NCI-H187 (cell line): ENCODE measurements around the gene KRT17.
"Not testable (repeated sequence)": the region's sequence is repeated elsewhere in the genome, so short reads cannot be mapped to it uniquely, and the experiment has no call there.

ENCODE experiments used
- DNase-seq, 2 experiments: peaks; one replicate each; lab custom pipeline; 2025; lab: John Stamatoyannopoulos, UW

KRT17 gene

DNA sequence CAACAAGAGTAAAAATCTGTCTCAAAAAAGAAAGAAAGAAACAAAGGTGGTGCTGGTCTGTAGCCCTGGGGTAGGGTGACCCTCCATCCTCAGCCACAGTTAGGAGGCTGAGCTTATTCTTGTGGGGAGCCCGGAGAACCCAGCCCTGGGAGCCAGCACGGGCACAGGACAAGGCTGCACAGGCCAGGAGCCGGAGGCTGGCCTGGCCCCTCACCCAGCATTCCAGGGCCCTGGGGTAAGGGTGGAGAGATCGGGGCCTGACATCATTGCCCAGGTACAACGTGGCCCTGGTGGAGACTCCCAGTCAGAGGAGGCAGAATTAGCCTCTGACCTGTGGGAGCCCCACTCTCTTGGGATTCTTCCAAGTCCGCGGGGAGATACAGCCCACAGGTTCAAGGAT, 10.3 kb upstream of the KRT17 start:
- DNase-seq: no peak

DNA sequence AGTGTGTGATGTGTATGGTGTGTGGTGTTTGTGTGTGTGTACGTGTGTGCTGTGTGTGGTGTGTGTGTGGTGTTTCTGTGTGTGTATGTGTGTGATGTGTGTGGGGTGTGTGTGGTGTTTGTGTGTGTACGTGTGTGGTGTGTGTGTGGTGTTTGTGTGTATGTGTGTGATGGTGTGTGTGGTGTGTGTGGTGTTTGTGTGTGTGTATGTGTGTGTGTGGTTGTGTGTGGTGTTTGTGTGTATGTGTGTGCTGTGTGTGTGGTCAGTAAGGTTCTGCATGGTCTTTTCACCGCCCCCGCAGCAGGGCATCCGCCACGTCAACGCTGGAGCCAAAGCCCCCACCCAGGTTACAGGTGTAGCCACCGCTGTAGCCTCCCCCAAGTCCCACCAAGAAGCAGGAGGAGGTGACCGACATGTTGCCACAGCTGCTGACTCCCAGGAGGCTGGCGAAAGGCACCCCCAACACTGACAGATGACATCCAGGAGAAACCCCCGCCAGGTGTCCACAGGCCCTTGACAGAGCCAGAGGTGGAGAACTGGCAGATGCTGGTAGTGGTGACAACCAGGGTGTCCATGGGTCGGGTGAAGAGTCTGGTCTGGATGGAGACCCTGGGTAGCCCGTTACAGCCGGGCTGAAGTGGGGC, 9.3 kb upstream of the KRT17 start:
- no peak for DNase-seq

DNA sequence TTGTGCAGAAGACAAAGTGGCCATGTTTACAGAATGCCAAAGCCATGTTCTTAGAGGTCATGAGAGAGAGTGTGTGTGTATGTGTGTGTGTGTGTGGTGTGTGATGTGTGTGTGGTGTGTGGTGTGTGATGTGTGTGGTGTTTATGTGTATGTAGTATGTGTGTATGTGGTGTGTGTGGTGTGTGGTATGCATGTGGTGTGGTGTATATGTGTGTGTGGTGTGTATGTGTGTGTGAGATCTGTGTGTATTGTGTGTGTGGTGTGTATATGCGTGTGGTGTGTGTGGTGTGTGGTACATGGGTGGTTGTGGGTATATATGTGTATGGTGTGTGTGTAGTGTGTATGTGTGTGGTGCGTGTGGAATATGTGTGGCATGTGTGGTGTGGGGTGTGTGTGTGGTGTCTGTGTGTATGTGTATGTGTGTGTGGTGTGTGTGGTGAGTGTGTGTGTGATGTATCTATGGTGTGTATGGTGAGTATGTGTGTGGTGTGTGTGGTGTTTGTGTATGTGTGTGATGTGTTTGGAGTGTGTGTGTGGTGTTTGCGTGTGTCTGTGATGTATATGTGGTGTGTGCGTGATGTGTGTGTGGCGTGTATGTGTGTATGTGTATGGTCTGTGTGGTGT, 8.2 kb upstream of the KRT17 start:
- DNase-seq: no peak

DNA sequence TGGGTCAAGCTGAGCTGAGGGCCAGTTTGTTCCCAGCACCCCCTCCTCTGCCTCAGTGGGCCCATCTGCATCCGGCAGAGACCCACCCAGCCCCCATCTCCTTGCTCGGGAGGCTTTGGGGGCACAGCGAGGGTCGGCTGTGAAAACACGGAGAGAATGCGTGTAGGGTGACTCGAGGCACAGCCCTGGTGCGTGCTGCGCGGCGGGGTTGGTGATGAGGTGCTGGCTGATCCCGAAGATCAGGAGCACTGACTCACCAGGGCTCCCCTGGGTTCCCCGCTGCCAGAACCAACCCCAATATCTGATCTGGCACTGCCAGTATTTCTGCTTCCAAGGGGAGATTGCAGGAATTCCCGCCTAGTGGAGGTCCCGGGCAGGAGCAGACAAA, 7.5 kb upstream of the KRT17 start:
- no peak for DNase-seq

DNA sequence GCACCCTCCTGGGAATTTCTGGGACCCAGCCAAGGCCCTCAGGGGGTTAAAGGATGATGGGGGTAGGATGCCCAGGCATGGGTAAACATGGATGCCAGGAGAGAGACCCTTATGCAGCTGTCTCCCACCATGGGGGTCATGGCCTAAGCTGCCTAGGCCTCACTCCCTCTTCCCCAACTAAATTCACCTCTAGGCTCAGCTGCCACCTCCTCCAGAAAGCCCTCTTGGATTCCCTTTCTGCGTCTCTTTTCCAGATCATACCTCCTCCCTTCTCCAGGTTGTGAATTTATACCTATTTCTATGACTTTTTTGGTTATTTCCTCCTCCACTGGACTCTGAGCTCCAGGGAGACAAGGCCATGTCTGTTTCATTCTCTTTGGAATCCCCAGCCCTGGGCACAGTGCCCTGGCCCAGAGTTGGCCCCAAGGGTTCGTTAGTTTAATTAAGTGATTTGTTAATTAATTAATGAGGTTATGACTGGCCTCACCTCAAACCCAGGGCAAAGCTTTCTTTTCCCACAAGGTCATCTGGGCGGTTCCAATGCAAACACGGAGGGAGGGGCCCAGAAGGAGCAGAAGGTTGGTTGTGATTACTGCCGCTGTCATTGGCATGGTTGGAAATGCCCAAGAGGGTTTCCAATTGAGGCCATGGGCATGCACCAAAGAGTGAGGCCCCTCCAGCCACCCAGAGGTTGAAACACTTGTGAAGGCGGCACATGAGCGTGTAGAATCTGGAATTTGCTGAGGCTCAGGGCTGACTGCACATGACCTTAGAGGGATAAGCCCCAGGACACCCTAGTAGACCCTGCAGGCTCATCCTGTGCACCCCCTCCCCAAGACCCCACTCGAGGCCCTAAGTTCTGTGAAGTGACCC, 6.9 kb upstream of the KRT17 start:
- DNase-seq: no peak

DNA sequence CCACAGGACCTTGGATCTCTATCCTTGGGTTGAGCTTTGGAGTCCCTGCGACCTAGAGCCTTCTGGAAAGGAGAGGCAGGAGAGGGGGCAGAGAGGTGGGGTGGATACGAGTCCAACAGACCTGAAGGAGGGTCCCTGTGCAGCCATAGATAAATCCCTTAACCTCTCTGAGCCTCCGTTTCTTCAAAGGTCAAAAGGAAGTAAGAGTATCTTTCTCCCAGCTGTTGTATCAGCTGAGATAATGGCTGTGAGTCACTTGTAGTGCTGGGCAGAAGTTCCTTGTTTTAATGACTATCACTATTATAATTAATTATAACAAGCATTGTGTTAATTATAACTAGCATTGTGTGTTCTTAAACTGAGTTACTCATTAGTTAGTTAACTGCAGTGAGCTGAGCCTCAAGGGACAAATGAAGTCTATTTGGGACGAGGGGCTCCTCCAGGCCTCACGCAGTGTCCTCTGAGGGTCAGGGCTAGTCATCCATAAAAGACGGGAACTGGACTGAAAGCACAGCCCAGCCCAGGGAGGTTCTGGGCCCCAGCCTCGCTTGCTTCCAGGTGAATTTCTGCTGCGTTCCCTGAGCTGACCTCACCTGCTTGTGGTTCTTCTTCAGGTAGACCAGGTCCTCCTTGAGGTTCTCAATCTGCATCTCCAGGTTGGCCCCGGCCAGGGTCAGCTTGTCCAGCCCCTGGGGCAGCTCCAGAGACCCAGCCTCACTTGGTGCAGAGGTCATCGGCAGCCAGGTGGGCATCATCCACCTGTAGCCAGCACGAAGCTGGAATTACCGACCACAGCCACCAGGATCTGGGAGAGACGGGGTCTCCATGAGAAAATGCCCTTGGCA, 5.7 kb upstream of the KRT17 start:
- no peak for DNase-seq

DNA sequence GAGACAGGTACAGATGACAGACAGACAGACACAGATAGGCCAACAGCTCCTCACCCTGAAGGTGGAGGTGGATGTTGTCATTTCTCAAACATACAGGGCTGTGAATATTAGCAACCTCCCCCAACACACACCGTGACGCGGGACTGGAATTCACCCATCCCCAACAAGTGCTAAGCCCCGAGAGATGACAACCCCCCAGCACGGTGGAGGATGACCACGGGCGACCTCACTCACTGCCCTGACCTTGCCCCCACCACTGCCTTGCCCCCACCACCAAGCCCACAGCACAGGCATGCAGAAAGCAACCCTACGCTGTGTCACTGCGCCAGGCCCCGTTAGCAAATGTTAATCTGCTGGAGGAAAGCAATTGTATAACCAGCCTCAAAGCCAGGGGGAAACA, 4.9 kb upstream of the KRT17 start:
- no peak for DNase-seq

DNA sequence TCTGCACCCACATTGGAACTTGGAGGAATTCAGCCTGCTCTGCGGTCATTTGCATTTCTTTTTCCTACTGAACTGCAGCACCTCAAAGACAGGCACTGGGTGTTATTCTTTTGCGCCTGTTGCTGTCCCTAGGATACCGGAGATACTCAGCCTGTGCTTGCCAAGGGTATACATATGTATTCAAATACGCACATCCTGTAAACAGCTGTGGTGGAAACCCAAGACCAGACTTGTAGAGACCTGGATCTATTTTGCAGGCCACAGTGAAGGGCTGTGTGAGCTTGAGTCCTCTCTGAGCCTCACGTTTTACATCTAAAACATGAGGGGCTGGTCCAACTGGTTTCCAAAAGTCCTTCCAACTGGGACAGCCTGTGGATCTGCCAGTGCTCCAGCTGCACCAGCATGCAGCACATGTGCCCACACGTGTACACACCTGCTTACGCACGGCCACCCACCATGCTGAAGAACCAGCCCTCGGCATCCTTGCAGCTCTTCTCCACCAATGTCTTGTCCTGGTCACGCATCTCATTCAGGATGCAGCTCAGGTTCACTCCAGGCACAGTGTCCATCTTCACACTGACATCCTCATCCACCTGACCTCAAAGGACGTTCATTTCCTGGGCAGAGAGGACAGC, 4.4 kb upstream of the KRT17 start:
- not testable (repeated sequence) for DNase-seq

DNA sequence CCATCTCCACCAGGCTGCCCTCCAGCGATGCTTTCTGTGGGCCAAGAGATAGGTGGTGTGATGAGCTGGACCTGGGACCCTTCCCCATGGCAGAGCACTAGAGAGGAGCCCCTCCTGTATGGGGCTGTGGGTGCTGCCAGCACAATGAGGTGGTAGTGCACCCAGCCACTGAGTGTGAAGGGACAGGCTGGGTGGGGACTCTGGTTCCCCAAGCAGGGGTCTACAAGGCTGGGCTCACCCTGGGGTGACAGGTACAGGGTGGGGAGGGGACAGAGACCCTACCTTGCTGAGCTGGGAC, 3.6 kb upstream of the KRT17 start:
- DNase-seq: not testable (repeated sequence)

DNA sequence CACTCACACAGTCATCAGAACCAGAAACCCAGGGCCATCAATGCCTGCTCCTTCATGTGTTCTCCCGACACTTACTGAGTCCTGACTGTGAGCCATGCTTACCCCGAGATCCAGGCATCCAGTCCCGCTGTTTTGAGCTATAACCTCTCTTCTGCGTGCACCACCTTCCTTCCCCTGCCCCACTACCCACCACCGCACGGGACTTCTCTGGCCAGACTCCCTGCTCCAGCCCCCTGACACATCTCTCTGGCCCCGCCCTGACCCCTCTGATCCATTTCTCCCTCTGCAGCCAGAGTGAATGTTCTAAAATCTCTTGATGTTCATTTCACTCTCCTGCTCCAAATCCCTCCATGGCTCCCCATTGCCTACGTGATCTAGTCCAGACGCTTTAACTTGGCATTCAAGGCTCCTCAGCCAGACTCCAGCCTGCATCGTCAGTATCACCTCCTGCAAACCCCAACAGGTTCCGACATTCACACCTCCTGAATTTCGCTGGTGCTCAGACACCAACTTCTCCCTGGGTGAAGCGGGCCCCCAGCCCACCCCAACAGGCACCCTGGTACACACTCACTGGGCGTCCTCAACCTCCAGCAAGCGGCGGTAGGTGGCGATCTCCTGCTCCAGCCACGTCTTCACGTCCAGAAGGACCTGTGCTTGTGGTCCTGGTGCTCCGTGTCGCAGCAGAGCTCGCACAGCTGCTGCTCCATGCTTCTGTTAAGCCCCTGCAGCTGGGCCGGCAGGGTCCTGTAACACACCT, 3.1 kb upstream of the KRT17 start:
- no peak for DNase-seq

DNA sequence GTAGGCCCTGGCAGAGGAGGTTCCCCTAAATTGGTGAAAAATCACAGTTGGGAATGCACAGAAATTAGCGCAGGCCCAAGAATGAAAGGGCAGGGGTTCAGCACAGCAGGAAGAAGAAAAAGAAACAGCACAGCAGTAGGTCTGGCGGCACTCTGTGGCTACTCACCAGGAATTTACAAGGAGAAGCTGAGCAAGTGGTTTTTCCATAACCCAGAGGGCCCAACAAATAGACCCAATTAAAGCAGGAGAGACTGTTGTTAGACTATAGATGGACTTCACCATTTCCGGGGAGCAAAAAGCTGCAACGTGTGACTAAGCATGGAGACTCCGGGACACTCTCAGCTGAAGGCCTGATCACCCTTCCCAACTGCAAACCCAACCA, 2.5 kb upstream of the KRT17 start:
- DNase-seq: not testable (repeated sequence)

DNA sequence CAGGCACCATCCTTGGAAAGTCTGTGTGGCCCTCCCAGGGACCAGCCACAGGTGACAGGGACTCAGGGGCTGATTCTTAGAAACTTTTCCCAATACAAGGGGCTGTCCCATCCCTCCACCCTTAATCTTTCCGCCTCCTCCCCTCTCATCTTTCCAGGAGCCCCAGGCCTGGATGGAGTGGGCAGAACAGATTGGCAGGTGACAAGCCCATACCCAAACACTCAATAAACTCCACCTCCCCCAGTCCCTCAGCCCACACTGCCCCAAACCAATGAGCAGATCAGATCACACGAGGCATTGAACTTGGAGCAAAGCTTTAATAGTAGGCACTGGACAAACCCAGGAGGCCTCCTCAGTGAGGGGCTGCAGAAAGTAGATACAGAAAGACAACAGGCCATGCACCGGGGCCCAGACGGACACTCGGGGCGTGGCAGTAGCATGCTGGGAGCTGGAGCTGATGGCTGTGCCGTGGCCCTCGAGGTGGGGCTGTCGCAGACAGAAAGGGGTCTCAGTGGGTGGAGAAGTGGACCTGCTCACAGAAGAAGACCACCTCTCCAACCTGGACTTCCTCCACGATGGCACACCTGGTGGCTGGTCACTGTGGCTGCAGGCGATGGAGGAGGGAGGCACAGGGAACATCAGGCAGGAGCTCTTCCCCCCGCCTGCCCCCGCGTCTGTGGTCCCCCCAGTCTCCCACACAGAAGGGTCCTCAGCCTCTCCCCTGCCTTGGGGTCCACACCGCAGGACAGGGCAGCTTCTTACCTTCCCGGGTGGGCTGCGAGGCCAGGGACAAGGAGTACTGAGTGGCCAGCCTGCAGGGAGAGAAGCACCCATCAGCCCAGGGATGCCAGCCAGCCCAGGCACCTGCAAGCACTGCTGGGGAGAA, 1.9 kb upstream of the KRT17 start:
- DNase-seq: not testable (repeated sequence)

DNA sequence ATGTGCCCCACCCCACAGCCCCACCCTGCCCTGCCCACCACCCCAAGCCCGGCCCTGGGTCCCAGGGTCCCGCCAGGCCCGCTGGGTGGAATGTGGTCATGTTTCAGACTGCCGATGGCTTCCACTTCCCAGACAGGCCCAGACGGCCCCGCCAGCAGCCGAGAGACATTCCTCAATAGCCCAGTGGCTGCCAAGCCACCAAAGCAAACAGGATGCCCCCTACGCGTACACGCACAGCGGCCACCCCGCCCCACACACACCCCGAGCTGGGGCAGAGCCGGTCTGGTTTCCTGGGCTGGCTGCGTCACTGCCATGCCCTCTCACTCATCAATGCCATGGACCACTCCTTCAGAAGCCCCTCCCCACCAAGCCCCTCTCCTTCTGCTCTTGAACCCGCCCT, 1.2 kb upstream of the KRT17 start:
- DNase-seq: no peak

DNA sequence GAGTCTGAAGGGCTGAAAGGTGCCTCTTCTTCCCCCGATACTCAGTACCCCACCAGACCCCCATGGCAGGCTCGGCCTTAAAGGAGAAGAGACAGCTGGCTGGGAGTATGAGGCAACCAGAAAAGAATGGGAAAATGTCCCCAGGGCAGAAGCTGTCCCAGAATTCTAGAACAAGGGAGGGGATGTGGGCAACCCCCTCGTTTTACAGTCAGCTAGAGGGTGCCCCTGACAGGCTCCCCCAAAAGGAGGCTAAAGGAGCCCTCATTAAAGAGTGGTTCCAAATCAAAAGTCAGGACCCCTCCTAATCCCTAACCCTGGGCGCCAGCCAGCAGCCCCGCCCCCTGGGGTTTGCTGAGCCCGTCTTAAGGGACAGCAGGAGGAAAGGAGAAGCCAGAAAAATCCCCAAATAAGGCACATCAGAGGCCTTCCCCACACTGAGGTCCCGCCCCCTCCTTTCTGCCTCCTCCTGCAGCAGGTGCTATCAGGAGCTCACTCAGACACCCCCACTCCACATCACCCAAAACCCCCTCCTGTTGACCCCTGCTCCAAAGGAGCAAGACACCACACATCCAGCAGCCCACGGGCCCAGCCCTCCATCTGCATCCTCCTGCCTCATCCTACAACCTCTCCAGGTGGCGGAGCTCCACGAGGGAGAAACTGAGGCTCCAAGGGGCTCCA, 1.1 kb downstream of the KRT17 start:
- DNase-seq: not testable (repeated sequence)

DNA sequence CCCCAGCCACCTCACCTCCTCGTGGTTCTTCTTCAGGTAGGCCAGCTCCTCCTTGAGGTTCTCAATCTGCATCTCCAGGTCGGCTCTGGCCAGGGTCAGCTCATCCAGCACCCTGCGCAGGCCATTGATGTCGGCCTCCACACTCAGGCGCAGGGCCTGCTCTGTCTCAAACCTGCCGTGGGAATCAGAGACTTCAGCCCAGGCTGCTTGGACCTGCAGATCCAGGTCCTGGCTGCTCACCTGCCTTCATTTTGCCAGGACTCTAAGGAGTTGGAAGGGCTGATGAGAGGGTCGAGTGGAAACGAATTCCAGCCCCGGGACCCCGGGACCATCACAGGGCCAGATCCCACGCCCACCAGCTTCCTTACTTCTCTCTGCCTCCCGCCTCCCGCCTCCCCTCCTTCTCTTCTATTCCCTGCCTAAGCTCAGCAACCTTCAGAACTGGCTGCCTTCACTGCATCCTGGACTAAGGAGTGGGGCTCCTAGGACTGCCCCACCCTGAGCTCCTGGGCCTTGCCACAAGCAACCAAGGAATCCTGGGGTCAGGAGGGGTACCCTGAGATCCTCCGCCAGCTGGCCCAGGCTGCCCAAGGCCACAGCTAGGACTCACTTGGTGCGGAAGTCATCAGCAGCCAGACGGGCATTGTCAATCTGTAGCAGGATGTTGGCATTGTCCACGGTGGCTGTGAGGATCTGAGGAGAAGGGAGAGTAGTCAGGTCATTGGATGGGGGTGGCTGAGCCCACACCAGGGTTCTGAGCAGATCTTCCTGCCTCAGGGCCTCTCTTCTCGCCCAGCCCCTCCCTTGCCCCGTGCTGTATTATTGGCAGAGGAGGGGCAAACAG, 1.8 kb downstream of the KRT17 start:
- DNase-seq: not testable (repeated sequence)

DNA sequence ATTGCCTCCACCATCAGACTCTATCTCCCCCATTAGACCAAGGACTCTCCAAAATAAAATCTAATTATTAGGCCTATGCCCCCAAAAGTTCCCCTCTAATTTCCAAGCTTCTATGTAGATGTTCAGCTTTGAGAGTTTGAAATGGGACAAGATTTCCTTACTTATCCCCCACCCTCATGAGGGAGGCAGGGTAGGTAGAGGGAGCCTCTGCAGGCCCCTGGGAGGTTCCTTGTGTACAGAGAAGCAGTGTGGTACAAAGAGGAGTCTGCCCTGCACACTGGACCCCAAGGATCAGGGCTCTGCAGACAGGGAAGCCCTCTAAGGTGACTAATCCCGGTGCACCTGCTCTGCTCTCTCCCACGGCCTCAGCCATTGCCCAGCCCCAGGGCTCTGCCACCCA, 2.5 kb downstream of the KRT17 start:
- DNase-seq: no peak

DNA sequence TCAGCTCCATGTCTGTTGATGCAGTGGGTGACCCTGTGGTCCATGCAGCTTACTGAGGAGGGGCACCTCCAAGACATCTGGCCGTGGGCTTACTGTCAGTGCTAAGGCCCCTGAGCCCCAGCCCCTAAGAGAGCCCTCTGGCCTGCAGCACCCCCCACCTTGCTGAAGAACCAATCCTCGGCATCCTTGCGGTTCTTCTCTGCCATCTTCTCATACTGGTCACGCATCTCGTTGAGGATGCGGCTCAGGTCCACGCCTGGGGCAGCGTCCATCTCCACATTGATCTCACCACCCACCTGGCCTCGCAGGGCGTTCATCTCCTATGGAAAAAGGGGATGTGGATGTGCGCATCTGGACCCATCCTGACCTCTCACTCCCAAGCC, 2.9 kb downstream of the KRT17 start:
- DNase-seq: not testable (repeated sequence)

DNA sequence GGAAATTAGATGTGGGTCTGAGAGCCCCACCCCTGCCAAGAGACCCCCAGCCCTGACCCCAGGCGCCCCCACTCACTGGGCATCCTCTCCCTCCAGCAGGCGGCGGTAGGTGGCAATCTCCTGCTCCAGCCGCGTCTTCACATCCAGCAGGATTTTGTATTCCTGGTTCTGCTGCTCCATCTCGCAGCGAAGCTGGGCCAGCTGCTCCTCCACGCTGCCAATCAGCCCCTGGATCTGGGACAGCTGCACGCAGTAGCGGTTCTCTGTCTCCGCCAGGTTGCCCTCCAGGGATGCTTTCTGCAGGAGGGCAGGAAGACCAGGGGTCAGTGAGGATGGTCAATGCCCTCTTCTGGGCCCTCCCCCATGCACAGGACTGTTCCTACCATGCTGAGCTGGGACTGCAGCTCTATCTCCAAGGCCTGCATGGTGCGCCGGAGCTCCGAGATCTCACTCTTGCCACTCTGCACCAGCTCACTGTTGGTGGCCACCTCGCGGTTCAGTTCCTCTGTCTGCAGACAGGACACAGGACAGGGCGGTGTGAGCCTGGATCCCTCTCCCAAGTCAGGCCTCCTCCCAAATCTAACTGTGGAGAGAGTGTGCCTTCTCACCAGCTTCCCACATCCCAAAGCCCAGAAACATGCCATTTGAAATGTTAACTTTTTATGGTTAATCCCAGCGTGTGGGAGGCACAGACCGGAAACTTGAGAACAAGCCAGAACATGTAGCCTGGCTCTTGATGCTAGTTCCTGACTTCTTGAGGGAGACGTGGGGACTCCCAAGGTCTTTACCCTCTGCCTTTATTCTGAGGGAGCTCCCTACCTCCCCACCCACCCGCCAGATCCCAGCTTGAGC, 3.6 kb downstream of the KRT17 start:
- DNase-seq: no peak
